Testis (tissue), 2 donors: ENCODE measurements around the gene FAAH.

ENCODE experiments used
- CTCF ChIP-seq, 3 experiments: fragments of 450-650 bp in 2 of 3; fragments of 200-600 bp in 1 of 3; sonication (generic) in 1 of 3; IDR thresholded peaks; one replicate each; pipeline ENCODE4 v1.5.1; 2016 to 2019; ENCODE audit warnings: antibody characterized with exemption in 3 of 3, mild to moderate bottlenecking in 2 of 3, moderate library complexity in 1 of 3
- POLR2A ChIP-seq: fragments of 450-650 bp; IDR thresholded peaks from one replicate; pipeline ENCODE4 v1.6.1; 2017; ENCODE audit warnings: antibody characterized with exemption, mild to moderate bottlenecking, moderate library complexity

GRCh38 chr1:46394872-46395465 is 852 bp downstream of the FAAH start:
- TF ChIP-seq CTCF (IDR thresholded peaks at IDR 0.05), result no peak
- TF ChIP-seq POLR2A, result no peak
